ENCODE data around the gene COL18A1.

COL18A1 gene

GRCh38 chr21:45405819-45406762, 1.1 kb downstream of the COL18A1 start:
- in situ Hi-C loops (cut with HindIII; ENCODE audit: low sequenced_read_pairs): no loop called here
- no peak for TF ChIP-seq CTCF (IDR thresholded peaks at IDR 0.05; ENCODE audit: low read depth, low read length, missing control alignments)
- peak overlapping the region; percentile 50 for H3K4me3 ChIP-seq (ENCODE audit: low read depth, low read length)
- DNase-seq (ENCODE audit: low read depth): no peak

GRCh38 chr21:45406801-45407628, 2.0 kb downstream of the COL18A1 start:
- peak; percentile 26 for TF ChIP-seq CTCF (IDR thresholded peaks at IDR 0.05; ENCODE audit: low read depth, low read length, missing control alignments)
- in situ Hi-C loops (cut with HindIII; ENCODE audit: low sequenced_read_pairs): no loop called here
- H3K4me3 ChIP-seq (ENCODE audit: low read depth, low read length): peak overlapping the region; percentile 50
- no peak for DNase-seq (ENCODE audit: low read depth)

GRCh38 chr21:45407629-45408247, 2.8 kb downstream of the COL18A1 start:
- in situ Hi-C loops (cut with HindIII; ENCODE audit: low sequenced_read_pairs): no loop called here
- peak; percentile 29 for TF ChIP-seq CTCF (IDR thresholded peaks at IDR 0.05; ENCODE audit: low read depth, low read length, missing control alignments)
- DNase-seq (ENCODE audit: low read depth): no peak
- H3K4me3 ChIP-seq (ENCODE audit: low read depth, low read length): no peak overlapping the region

GRCh38 chr21:45408271-45408791, 3.4 kb downstream of the COL18A1 start:
- no peak for DNase-seq (ENCODE audit: low read depth)
- TF ChIP-seq CTCF (IDR thresholded peaks at IDR 0.05; ENCODE audit: low read depth, low read length, missing control alignments): no peak
- H3K4me3 ChIP-seq (ENCODE audit: low read depth, low read length): no peak overlapping the region
- in situ Hi-C loops (cut with HindIII; ENCODE audit: low sequenced_read_pairs): no loop called here

- in situ Hi-C loops (cut with HindIII; ENCODE audit: low sequenced_read_pairs): no loop called here
- no peak for DNase-seq (ENCODE audit: low read depth)
- H3K4me3 ChIP-seq (ENCODE audit: low read depth, low read length): no peak overlapping the region
- TF ChIP-seq CTCF (IDR thresholded peaks at IDR 0.05; ENCODE audit: low read depth, low read length, missing control alignments): no peak
Observed at GRCh38 chr21:45408801-45409261, 3.9 kb downstream of the COL18A1 start.

Measured in astrocyte of the cerebellum (primary cell).